ENCODE data around the gene GNRHR.

DNA sequence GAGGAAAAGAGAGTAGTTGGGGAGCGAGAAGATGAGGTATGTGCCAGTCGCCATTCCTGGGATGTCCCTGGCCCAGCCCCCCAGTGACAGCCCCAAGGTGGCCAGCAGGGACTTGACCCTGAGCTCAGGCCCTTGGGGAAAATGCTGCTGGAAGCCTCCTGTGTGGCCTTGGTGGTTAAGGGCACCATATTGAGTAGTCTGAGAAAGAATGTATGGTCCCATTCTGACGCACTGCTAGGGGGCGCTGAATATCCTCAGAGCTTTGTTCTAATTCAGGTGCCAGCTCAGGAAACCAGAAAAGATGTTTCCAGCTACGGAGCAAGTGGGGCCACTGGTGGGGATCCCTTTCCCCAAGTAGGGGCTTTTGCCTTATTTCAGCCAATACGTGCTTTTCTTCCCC, 39.2 kb downstream of the GNRHR start:
- TF ChIP-seq POLR2AphosphoS5 (IDR thresholded peaks at IDR 0.05): no peak
- TF ChIP-seq EP300 (IDR thresholded peaks at IDR 0.05): no peak
- TF ChIP-seq CTCF (IDR thresholded peaks at IDR 0.05): no peak

Data from upper lobe of left lung (tissue), 4 donors.